SK-N-MC (cell line): ENCODE measurements around the gene SDK1.

ENCODE experiments used
- EZH2 ChIP-seq: fragments of 200-600 bp; sonication (generic); IDR thresholded peaks from one replicate; pipeline ENCODE4 v1.6.1; 2017; ENCODE audit warnings: antibody characterized with exemption
- POLR2AphosphoS5 ChIP-seq: IDR thresholded peaks from 2 replicates; pipeline ENCODE4 v1.6.1; 2012; ENCODE audit warnings: mild to moderate bottlenecking, low read depth, low read length, borderline replicate concordance

DNA sequence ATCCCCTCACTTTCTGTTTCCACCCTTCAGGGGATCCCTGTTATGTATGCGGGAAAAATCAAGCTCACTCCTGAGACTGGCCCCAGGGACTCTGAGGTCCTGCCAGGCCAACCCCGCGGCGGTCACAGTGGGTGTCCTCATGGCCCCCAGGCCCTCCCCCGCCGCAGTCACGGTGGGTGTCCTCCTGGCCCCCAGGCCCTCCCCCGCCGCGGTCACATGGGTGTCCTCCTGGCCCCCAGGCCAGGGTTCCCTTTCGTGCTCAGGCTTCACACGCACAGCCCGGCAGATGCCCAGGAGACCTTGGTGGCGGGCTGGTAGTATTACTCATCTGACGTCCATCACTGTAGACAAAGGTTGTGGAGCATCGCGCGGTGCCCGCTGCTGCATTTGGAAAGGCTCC lies 890.0 kb downstream of the SDK1 start:
- TF ChIP-seq POLR2AphosphoS5 (no peak), EZH2 (no peak)
